DND-41 (cell line): ENCODE results near the gene SEMA3B.

ENCODE experiments used
- EZH2 ChIP-seq: IDR thresholded peaks from 3 replicates; pipeline ENCODE4 v1.6.1; 2012; ENCODE audit warnings: borderline replicate concordance, low read depth, mild to moderate bottlenecking, moderate library complexity, low read length, inconsistent platforms; ENCODE audit not compliant: severe bottlenecking
- TF ChIP-seq, protein P1 (sequence below): IDR thresholded peaks from 2 replicates; pipeline ENCODE4 v1.5.1; 2012; ENCODE audit warnings: borderline replicate concordance, low read length, moderate library complexity, mild to moderate bottlenecking; ENCODE audit not compliant: poor library complexity, severe bottlenecking; ENCODE audit errors: extremely low read depth

DNA sequence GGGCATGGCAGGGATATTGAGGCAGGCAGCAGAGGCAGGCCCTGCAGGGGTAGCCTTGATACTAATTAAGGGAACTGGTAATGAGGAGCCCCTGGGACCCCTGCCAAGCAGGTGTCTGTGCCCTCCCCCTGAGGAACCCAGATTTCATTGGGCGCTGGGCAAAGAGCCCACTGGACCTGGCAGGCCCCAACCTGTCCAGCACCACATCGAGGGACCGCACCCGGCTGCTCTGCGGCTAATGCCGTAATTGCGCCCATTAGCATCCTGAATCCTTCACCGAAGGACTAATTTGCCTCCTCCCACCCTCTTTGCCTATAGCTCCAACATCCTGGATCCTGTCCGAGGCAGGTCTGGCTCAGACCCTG lies 13.7 kb upstream of the SEMA3B start:
- TF ChIP-seq, protein P1, sequence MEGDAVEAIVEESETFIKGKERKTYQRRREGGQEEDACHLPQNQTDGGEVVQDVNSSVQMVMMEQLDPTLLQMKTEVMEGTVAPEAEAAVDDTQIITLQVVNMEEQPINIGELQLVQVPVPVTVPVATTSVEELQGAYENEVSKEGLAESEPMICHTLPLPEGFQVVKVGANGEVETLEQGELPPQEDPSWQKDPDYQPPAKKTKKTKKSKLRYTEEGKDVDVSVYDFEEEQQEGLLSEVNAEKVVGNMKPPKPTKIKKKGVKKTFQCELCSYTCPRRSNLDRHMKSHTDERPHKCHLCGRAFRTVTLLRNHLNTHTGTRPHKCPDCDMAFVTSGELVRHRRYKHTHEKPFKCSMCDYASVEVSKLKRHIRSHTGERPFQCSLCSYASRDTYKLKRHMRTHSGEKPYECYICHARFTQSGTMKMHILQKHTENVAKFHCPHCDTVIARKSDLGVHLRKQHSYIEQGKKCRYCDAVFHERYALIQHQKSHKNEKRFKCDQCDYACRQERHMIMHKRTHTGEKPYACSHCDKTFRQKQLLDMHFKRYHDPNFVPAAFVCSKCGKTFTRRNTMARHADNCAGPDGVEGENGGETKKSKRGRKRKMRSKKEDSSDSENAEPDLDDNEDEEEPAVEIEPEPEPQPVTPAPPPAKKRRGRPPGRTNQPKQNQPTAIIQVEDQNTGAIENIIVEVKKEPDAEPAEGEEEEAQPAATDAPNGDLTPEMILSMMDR: no peak
- no peak for TF ChIP-seq EZH2
